ENCODE measurements around the gene EXOSC1.
"Not testable (repeated sequence)": the region's sequence is repeated elsewhere in the genome, so short reads cannot be mapped to it uniquely, and the experiment has no call there.

EXOSC1 gene

GRCh38 chr10:97459111-97459510, 13.3 kb upstream of the EXOSC1 start:
- no peak for DNase-seq (ENCODE audit: low read depth)

DNA sequence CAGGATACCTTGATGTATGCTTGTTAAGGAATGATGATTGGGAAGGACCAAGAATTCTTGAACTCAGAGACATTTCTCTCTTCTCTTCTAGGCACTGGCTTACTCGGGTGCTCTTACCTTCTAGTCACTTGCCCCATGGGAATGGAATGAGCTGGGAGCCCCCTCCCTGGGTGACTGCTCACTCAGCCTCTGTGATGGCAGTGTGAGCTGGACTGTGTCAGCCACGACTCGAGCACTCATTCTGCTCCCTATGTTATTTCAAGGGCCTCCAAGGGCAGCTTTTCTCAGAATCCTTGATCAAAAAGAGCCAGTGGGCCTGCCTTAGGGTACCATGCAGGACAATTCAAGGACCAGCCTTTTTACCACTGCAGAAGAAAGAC, 10.9 kb upstream of the EXOSC1 start:
- no peak for DNase-seq (ENCODE audit: low read depth)

DNA sequence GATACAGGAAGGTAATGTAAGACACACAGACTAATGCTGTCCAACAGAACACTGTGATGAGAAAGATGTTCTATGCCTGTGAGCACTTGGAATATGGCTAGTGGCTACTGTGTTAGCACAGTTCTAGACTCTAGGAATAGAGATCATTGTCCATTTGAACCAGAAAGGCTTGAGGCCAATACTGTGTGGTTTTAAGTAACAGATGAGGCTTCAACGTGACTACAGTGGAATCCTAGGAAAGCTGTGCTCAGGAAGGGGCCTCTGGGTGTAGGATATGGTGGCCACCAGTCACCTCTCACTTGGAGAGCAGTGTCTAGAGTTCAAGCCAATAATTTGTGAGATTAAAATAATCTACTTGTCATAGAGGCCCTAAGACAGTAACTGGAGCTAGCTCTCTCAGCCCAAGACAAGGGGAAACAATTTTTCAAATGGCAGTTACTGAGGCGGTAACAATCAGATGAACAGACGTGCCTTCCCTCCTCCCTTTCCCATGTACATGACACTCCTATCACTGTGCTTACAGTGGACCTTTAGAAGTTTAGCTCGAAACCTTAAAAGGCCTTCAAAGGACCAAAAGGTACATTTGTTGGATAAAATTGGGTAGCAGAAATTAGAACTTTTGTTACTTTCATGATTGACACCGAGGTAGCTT, 10.4 kb upstream of the EXOSC1 start:
- DNase-seq (ENCODE audit: low read depth), result no peak

DNA sequence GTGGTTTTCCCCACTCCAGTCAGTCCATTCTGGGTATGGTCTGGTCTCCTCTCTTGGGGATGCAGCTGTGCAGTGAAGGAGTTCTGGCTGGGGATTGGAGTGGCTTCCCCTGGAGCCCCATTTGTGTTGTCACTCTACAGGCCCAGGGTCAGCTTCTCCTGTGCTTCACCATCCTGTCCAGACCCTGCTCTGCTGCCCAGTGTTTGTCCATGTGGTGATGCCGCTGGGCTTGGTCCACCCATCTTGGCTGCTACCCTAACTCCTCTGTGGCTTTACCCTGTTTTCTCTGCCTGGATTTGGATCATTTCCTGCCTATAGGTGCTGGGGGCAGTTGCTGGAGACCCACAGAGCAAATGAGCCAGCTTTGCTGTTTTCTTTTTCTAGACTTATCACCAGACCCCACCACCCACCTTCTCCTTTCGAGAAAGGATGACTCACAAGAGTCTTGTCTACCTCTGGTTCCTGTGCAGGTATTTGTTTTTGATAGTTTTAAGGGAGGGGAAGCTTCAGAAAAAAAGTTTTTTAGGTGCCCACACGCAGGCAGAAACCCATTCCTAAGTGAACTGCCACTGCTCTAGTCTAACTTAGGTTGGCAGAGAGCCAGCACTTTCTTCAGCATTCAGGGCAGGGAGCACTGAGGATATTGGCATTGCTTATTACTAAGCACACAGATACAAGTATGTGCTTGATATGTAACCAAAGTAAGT, 8.7 kb upstream of the EXOSC1 start:
- DNase-seq (ENCODE audit: low read depth), result no peak

- no peak for DNase-seq (ENCODE audit: low read depth)
Measured at GRCh38 chr10:97452352-97452751, 6.5 kb upstream of the EXOSC1 start.

- no peak for DNase-seq (ENCODE audit: low read depth)
Measured at GRCh38 chr10:97451605-97452004, 5.8 kb upstream of the EXOSC1 start.

GRCh38 chr10:97450828-97451227, 5.0 kb upstream of the EXOSC1 start:
- no peak for DNase-seq (ENCODE audit: low read depth)

DNA sequence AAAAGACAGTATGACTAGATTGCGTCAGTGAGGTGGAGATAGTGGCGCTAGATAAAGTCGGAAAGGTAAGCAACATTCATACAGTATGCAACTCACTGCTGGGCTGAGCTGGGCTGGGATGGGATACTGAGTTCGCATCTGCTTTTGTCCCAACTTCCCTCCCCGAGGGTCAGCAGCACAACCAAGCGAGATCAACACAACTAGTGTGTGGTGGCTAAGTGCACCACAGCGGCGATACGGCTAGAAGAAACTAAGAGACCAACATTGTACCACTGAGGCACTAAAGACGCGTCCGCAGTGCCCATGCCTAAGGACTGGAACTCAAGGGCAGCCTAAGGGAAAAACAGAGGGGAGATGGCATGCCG, 467 bp downstream of the EXOSC1 start:
- no peak for DNase-seq (ENCODE audit: low read depth)

- DNase-seq (ENCODE audit: low read depth), result no peak
Measured at GRCh38 chr10:97444212-97444611, 1.6 kb downstream of the EXOSC1 start.

DNA sequence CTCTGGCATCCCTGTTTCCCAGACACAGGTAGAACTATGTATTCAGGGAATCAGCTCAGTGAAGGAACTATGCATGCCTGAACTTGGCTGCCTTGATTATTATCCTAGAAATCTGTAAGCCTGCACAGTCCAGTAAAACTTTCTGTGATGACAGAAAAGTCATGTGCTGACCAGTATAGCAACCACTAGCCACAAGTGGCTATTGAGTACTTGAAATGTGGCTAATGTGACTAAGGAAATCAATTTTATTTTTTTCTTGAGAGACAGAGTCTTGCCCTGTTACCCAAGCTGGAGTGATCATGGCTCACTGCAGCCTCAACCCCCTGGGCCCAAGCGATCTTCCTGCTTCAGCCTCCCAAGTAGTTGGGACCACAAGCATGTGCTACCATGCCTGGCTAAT, 3.5 kb downstream of the EXOSC1 start:
- DNase-seq (ENCODE audit: low read depth), result no peak

DNA sequence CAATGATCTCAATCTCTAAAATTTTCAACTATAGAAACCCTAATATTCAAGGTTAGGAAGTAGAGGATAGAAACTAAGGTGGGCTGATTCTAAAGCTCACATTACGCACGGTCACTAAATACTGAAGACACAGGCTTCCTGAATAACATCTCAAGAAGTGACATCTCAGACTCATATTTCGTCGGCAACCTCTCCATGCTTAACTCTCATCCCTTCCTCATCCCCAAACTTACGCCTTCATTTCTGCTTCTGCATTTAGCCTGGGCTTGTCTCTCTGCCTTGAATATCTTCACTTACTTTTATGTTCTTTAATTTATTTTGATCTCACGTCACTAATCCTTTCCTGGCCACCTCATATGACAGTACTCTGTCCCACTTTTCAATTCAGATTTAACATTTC, 10.6 kb downstream of the EXOSC1 start:
- DNase-seq (ENCODE audit: low read depth), result no peak

DNA sequence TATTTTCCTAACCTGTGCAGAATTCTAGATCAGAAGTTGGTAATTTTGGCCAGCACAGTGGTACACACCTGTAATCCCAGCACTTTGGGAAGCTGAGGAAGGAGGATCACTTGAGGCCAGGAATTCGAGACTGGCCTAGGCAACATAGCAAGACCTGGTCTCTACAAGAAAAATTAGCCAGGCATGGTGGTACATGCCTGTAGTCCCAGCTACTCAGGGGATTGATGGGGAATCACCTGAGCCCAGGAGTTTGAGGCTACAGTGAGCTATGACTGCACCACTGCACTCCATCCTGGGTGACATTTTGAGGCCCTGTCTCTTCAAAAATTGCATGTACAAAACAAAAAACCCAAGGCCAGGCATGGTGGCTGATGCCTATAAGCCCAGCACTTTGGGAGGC, 11.2 kb downstream of the EXOSC1 start:
- DNase-seq (ENCODE audit: low read depth), result no peak

GRCh38 chr10:97434055-97434454, 11.8 kb downstream of the EXOSC1 start:
- DNase-seq (ENCODE audit: low read depth), result no peak

DNA sequence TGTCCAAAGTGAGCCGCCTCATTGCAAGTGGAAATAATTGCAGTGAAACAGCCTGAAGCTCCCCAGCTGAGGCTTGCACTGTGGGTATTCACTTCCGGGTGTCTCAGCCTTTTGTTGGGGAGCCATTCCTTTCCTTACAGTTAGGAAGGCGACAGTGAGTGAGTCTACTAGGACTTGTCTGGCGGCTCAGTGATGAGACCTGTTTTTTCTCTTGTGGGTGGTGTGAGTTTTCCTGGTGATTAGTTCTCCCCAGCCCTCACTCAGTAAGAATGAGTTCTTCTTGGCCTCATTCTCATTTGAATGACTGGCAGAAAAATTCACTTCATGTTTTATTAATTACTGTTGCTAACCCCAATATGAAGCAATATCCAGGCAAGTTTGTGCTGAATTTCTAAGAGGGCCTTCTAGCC, 17.2 kb downstream of the EXOSC1 start:
- DNase-seq (ENCODE audit: low read depth), result no peak

DNA sequence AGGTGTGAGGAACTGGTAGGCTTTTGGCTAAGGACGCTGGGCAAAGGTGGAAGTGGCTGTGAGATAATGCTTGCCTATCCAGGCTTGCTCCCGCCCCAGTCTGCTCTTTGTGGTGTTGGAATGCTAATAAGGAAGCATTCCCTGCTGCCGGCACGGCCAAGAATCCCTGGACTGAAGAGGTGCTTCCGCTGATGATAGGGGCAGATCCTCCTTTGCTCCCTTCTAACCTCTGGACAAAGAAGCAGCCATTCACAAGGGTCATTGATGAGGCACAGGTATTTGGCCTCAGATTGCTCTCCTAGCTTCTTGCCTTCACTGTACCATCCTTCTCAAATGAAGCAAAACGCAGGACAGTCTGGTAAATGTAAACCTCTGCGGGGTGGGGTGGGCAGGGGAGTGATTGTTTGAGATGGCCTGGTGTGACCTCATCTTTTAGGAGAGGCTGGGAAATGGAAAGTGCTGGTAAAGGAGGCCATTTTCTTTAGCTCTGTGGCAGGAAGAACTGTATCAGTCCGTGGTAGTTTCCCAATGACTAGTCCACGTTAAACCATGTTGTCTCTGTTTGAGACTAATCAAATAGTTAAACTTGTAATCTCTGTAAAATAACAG, 18.1 kb downstream of the EXOSC1 start:
- DNase-seq (ENCODE audit: low read depth), result no peak

- DNase-seq (ENCODE audit: low read depth), result no peak
Measured at GRCh38 chr10:97426776-97427570, 18.8 kb downstream of the EXOSC1 start.

DNA sequence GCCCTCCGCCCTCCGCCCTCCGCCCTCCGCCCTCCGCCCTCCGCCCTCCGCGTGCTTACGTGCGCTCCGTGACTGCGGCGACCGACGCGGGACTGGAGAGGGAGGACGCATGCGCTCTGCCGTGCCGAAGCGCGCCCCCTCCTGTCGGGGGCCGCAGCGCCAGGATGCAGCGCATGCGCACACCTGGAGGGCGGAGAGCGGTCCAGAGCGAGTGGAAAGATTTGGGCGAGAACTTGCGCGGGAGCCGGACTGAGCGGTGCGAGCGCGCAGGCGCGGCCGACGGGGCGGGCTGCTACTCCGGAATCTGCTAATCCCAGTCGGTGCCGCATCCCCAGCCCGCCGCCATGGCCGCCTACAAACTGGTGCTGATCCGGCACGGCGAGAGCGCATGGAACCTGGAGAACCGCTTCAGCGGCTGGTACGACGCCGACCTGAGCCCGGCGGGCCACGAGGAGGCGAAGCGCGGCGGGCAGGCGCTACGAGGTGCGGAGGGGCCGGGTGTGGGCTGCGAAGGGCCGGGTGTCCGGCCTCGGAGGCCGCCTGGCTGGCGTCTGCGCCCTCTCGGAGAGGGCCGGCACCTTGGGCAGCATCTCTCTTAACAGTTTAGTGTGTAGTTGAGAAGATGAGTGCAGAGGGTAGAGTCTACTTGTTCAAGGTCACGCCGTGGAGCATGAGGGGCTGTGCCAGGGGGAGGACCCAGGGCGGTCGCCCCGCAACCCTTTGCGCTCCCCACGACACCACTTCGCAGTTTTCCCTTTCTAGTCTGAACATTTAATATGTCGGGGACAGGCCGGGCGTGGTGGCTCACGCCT, 19.6 kb downstream of the EXOSC1 start, which contains the start of gene PGAM1:
PGAM1 (plus strand) TSS at position 228 of the 812 bp plus-strand sequence; CDS start at position 345, 117 bp downstream.
- DNase-seq (ENCODE audit: low read depth), result peak; percentile 90

DNA sequence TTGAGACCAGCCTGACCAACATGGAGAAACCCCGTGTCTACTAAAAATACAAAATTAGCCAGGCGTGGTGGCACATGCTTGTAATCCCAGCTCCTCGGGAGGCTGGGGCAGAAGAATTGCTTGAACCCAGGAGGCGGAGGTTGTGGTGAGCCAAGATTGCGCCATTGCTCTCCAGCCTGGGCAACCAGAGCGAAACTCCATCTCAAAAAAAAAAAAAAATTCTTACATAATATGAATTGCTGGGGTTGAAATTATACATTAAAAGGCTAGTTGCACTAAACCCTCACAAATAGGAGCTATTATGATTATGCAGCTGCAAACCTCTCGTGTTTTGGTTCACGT, 22.1 kb downstream of the EXOSC1 start:
- DNase-seq (ENCODE audit: low read depth), result not testable (repeated sequence)

- no peak for DNase-seq (ENCODE audit: low read depth)
Measured at GRCh38 chr10:97416565-97416964, 29.2 kb downstream of the EXOSC1 start.

DNA sequence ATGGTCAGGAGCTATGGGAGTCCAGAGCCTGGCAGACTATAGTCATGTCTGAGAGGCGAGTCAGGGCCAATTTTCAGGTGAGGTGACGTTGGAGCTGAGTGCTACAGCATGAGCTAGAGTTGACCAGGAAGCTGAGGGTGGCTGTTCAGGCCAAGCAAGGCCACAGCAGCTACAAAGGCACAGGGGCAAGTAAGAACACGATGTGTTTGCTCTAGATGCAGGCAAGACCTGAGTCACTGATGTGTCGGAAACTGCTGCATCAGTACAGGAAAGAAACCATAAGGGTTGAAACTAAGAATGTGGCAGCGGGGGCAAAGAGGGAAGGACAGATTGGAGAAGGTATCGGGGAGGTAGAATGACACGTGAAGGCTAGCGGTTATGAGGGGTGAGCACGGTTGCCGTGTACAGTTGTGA, 32.9 kb downstream of the EXOSC1 start:
- DNase-seq (ENCODE audit: low read depth), result no peak

DNA sequence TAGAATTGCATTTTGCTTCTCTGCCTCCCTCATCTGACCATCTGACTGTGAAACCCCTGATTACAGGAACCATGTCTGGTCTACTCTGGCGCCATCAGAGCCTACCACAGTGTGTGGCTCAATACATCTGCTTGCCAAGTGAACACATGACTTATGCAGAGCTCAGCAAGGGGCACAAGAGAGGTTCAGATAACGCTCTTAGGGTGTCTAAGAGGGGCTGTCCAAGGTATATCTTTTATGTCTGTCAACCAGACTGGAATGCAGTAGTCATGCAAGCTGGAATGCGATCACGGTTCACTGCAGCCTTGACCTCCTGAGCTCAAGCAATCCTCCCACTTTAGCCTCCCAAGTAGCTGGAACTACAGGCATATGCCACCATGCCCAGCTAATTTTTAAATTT, 34.4 kb downstream of the EXOSC1 start:
- no peak for DNase-seq (ENCODE audit: low read depth)

- DNase-seq (ENCODE audit: low read depth), result no peak
Measured at GRCh38 chr10:97408496-97408992, 37.3 kb downstream of the EXOSC1 start.

All from T-helper 22 cell (primary cell).